22Rv1 (cell line): ENCODE measurements around the gene NQO1.

Experiments
- ZFX ChIP-seq: fragments of 450-650 bp; IDR thresholded peaks from 2 replicates; pipeline ENCODE4 v1.6.1; 2017; ENCODE audit warnings: antibody characterized with exemption, borderline replicate concordance
- TF ChIP-seq, protein P1 (sequence below): fragments of 450-650 bp; IDR thresholded peaks from 2 replicates; pipeline ENCODE4 v1.5.1; 2017; ENCODE audit warnings: mild to moderate bottlenecking

DNA sequence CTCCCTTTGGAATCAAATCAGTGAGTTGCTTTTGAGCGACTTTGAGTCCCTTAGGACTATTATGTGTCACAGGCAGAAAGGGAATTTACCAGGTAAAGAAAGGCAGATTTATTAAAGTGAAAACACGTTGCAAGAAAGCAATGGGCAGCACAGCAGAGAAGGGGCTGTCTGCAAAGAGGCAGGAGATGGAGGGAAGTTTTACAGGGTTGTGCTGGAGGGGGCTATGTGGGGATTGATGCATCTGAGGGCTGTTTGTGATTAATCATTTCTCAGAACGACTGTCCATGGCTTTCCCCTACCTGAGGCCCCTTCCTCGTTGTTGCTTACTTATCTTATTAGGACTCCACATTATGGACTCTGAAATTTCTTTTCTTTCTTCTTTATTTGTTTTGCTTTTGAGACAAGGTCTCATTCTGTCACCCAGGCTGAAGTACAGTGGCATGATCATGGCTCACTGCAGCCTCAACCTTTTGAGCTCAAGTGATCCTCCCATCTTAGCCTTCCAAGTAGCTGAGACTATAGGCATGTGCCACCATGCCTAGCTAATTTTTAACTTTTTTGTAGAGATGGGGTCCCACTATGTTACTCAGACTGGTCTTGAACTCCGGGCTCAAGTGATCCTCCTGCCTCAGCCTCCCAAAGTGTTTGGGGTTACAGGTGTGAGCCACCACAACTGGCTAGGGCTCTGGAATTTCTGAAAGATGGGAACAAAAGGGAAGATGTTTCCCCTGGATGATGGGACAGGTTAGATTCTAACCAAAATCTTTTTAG lies 41.3 kb upstream of the NQO1 start:
- TF ChIP-seq, protein P1, sequence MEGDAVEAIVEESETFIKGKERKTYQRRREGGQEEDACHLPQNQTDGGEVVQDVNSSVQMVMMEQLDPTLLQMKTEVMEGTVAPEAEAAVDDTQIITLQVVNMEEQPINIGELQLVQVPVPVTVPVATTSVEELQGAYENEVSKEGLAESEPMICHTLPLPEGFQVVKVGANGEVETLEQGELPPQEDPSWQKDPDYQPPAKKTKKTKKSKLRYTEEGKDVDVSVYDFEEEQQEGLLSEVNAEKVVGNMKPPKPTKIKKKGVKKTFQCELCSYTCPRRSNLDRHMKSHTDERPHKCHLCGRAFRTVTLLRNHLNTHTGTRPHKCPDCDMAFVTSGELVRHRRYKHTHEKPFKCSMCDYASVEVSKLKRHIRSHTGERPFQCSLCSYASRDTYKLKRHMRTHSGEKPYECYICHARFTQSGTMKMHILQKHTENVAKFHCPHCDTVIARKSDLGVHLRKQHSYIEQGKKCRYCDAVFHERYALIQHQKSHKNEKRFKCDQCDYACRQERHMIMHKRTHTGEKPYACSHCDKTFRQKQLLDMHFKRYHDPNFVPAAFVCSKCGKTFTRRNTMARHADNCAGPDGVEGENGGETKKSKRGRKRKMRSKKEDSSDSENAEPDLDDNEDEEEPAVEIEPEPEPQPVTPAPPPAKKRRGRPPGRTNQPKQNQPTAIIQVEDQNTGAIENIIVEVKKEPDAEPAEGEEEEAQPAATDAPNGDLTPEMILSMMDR: no peak
- no peak for TF ChIP-seq ZFX
